Lower lobe of right lung (tissue), 2 donors: ENCODE data around the gene RGS6. TPM values are rescaled to one million over a fixed set of nuclear protein-coding genes. Genes with fewer than 3 reads are reported as not detected.

Experiments used
- ATAC-seq, 2 donors: fragments of 200-7000 bp; cut with Tn5 transposase; one replicate each; pipeline ENCODE4 v1.9.1; 2020 to 2022; ENCODE audit warnings: mild to moderate bottlenecking in 2 of 2, moderate library complexity in 2 of 2
- DNase-seq: peaks from one replicate; pipeline ENCODE4 v3.0.0-alpha.2; 2020
- H3K27ac ChIP-seq: fragments of 200-600 bp; one replicate; pipeline ENCODE4 v1.8.0; 2022
- H3K27me3 ChIP-seq: fragments of 200-600 bp; one replicate; pipeline ENCODE4 v1.8.0; 2022; ENCODE audit warnings: low read depth
- H3K36me3 ChIP-seq: fragments of 200-600 bp; one replicate; pipeline ENCODE4 v1.8.0; 2022; ENCODE audit warnings: mild to moderate bottlenecking
- H3K4me1 ChIP-seq: fragments of 200-600 bp; one replicate; pipeline ENCODE4 v1.8.0; 2022
- H3K4me3 ChIP-seq: fragments of 200-600 bp; one replicate; pipeline ENCODE4 v1.8.0; 2022; ENCODE audit warnings: mild to moderate bottlenecking
- H3K9me3 ChIP-seq: fragments of 200-600 bp; one replicate; pipeline ENCODE4 v1.8.0; 2022
- intact Hi-C: fragments of 100-400 bp; cut with DNase I; formaldehyde crosslinking; loops from one replicate; pipeline ENCODE4 v1.11.0; 2022
- total RNA-seq: library from RNA; stranded (reverse); fragmentation: NEBNext Ultra II Directional; extraction: Animal tissue kit (Norgen Biotek cat#: 25700); gene quantifications from one replicate; pipeline ENCODE4 v1.2.1, GENCODE V29; 2021
- TF ChIP-seq, protein P1 (sequence below): fragments of 200-600 bp; IDR thresholded peaks from one replicate; pipeline ENCODE4 v1.8.0; 2022; ENCODE audit warnings: antibody characterized with exemption, mild to moderate bottlenecking
- donor health status: DM: no; HTN: yes; CAD: no; lungs with severe emphysema.

RGS6 gene
- total RNA-seq, 1 donor from 2014 or later, result 2.5 TPM

- ATAC-seq, result no peak
- no peak overlapping the region for H3K4me3 ChIP-seq
- no peak overlapping the region for H3K27ac ChIP-seq
- no peaks in the 10 kb centered on the region for H3K36me3 ChIP-seq
- H3K4me1 ChIP-seq, result no peaks in the 10 kb centered on the region
- DNase-seq, result no peak
- no peaks in the 10 kb centered on the region for H3K27me3 ChIP-seq
- no peaks in the 10 kb centered on the region for H3K9me3 ChIP-seq
- TF ChIP-seq, protein P1, sequence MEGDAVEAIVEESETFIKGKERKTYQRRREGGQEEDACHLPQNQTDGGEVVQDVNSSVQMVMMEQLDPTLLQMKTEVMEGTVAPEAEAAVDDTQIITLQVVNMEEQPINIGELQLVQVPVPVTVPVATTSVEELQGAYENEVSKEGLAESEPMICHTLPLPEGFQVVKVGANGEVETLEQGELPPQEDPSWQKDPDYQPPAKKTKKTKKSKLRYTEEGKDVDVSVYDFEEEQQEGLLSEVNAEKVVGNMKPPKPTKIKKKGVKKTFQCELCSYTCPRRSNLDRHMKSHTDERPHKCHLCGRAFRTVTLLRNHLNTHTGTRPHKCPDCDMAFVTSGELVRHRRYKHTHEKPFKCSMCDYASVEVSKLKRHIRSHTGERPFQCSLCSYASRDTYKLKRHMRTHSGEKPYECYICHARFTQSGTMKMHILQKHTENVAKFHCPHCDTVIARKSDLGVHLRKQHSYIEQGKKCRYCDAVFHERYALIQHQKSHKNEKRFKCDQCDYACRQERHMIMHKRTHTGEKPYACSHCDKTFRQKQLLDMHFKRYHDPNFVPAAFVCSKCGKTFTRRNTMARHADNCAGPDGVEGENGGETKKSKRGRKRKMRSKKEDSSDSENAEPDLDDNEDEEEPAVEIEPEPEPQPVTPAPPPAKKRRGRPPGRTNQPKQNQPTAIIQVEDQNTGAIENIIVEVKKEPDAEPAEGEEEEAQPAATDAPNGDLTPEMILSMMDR, result no peak
- intact Hi-C loops, result no loop called here
Measured at GRCh38 chr14:71891970-71892369, 40.3 kb upstream of the RGS6 start.

DNA sequence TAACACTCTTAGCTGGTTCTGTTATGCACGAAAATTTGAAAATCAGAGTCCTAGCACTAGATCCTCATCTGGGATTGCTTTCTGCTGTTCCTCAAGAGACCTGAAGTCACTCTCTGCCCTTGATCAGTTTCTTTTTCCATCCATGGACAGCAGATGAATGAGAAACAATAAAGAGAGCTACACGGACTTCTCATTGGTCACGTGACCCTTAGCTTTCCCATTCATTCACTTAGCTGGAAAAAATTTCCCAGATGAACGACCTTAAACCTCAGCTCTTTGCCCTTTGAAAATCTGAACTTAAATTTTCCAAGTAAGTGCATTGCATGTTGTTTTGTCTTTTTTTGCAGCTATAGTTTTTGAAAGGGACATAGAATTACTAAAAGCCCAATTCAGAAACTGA, 27.2 kb upstream of the RGS6 start:
- Histone ChIP-seq H3K27me3 (peaks cover 5% of the 10 kb centered on the region), H3K9me3 (peaks cover 3% of the 10 kb centered on the region), H3K36me3 (no peaks in the 10 kb centered on the region), H3K4me1 (peaks cover 3% of the 10 kb centered on the region), H3K27ac (no peak overlapping the region), H3K4me3 (no peak overlapping the region)
- DNase-seq, result no peak
- intact Hi-C loops, result no loop called here
- TF ChIP-seq, protein P1, result no peak
- ATAC-seq, result no peak

GRCh38 chr14:71905860-71906259, 26.4 kb upstream of the RGS6 start:
- ATAC-seq (no peak), DNase-seq (no peak)
- intact Hi-C loops, result no loop called here
- Histone ChIP-seq H3K27me3 (peaks cover 5% of the 10 kb centered on the region), H3K9me3 (no peaks in the 10 kb centered on the region), H3K4me1 (peaks cover 3% of the 10 kb centered on the region), H3K27ac (no peak overlapping the region), H3K4me3 (no peak overlapping the region), H3K36me3 (no peaks in the 10 kb centered on the region)
- TF ChIP-seq, protein P1, result no peak

DNA sequence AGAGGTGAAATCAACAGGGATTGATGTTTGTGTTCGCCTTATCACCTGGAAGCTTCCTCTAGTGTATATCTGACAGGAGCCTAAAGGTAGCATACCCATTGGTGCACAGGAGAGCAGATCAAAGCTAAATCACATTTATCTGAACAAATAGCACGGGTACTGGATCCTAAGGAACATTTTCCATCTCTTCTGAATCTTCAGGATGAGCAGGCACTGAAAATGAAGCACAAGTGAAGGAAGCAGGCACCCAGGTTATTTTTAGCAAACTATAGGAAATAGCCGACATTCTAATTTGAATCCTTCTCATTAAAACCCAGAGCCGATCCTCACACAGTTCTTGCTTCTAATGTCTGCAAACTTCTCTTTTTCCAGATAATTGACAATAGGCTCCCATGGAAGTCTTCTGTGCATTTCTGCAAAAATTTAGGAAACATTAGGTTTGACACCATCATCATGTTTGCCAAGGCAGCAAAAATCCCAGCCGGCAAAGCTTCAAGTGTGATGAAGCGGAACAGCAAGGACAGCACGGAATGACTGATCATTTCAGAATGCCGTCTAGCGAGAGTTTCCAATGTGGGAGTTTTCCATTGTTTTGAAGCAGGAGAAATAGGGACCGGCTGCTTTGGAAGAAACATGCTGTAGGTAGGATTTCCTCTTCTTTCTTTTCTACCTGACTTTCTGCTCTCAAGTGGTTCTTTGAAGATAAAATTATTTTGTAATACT, 24.3 kb upstream of the RGS6 start:
- no peak overlapping the region for H3K4me3 ChIP-seq
- TF ChIP-seq, protein P1, result no peak
- intact Hi-C loops, result no loop called here
- no peaks in the 10 kb centered on the region for H3K36me3 ChIP-seq
- peaks cover 3% of the 10 kb centered on the region for H3K4me1 ChIP-seq
- ATAC-seq (no peak), DNase-seq (no peak)
- peaks cover 5% of the 10 kb centered on the region for H3K27me3 ChIP-seq
- H3K27ac ChIP-seq, result no peak overlapping the region
- H3K9me3 ChIP-seq, result no peaks in the 10 kb centered on the region

GRCh38 chr14:71911669-71912068, 20.6 kb upstream of the RGS6 start:
- H3K27ac ChIP-seq, result no peak overlapping the region
- DNase-seq (no peak), ATAC-seq (no peak)
- no peaks in the 10 kb centered on the region for H3K4me1 ChIP-seq
- H3K9me3 ChIP-seq, result no peaks in the 10 kb centered on the region
- H3K36me3 ChIP-seq, result no peaks in the 10 kb centered on the region
- H3K27me3 ChIP-seq, result no peaks in the 10 kb centered on the region
- TF ChIP-seq, protein P1, result no peak
- no peak overlapping the region for H3K4me3 ChIP-seq
- intact Hi-C loops, result no loop called here
